ENCODE data around the gene BEST3.

BEST3 gene

GRCh38 chr12:69698769-69699540 lies at the start of gene BEST3:
Gene BEST3, minus strand, starts transcription at chr12:69699303. Its CDS starts 1,505 bp downstream, at chr12:69697798.
- no peak for DNase-seq

GRCh38 chr12:69744109-69744508 lies 45.0 kb upstream of the BEST3 start:
- no peak for DNase-seq

GRCh38 chr12:69739287-69740191 lies 40.4 kb upstream of the BEST3 start:
- DNase-seq = peak; percentile 32

- DNase-seq = peak; percentile 90
Observed at GRCh38 chr12:69738351-69739286, 39.5 kb upstream of the BEST3 start, which contains the start of gene RAB3IP. Gene RAB3IP, plus strand, starts transcription at chr12:69738860. Its CDS starts 16,549 bp downstream, at chr12:69755409.

DNA sequence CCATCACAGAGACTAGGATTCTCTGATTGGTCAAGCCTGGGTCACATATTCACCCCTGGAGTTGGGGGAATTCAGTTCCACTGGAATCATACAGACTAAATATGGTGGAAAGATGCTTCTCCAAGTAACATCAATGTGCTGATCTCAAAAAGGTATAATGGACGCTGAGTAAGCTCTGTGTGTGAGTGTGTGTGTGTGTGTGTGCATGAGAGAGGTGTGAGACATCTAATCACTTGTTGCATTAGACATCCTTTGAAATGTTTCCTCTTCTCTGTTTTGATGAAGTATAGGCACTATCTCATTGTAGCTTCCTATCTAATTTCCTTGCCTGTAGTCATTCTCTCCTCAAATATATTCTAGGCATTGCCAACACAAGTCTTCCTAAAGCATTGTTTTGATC lies 34.5 kb upstream of the BEST3 start:
- no peak for DNase-seq

GRCh38 chr12:69732088-69732487 lies 33.0 kb upstream of the BEST3 start:
- no peak for DNase-seq

GRCh38 chr12:69726922-69727321 lies 27.8 kb upstream of the BEST3 start:
- DNase-seq = no peak

- no peak for DNase-seq
Observed at GRCh38 chr12:69720750-69721149, 21.6 kb upstream of the BEST3 start.

DNA sequence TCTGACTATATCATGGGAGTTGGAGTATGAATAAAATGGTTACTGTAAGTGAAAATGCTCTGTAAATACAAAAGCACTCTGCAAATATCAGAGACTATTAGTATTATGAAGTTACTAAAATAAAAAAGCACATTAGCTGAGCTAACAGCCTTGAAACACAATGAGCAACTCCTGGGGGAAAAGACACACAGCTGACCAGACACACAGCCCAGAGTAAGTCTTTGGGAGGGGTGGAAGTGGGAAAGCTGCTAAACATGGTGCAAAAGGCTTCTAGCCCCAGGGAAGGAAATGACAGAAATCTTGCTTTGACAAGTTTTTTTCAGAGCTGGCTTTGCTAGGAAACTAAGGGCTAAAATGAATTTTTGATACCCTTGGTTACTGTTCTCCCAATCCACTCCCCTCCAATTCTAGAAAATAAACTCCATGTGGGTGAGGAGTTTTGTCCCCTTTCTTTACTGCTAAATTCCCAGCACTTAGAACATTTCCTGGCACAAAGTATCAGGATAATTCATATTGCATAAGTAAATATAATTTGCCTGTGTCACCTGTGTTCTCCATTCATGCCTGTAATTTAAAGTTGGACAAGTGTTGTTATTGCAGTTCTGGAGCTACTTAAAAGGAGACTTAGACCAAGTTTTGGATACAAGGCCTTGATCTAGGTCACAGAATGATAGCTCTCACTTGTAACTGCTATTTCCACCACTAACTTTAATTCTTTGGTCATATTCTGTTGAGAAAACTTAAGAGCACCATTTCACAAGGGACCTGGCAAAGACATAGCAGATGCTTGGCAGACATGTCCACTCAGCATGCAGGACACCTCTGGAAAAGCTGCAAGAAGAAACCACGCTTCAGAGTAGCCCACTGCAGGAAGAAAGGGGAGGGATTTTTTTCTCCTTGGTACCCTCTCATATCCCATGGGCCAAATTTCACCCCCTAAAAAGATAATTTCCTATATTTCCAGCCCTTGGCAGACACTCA lies 20.5 kb upstream of the BEST3 start:
- no peak for DNase-seq

GRCh38 chr12:69714542-69714941 lies 15.4 kb upstream of the BEST3 start:
- no peak for DNase-seq

DNA sequence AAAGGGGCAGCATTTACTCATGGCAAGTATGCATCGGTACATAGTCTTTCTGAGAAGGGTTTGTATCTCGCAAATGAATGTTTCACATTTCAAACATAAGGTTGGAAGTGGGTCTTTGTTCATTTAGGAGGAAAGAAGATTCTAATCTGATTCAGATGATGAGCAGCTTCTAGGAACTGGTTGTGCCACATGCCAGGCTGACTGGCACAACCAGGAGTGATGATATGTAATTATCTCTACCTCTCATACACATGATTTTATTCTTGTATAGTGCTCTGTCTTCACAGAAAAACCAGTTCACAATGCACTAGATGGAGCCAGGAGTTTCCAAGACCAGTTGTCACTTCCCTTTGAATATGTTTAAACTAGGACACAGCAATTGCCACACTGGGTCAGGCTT lies 13.7 kb upstream of the BEST3 start:
- no peak for DNase-seq

DNA sequence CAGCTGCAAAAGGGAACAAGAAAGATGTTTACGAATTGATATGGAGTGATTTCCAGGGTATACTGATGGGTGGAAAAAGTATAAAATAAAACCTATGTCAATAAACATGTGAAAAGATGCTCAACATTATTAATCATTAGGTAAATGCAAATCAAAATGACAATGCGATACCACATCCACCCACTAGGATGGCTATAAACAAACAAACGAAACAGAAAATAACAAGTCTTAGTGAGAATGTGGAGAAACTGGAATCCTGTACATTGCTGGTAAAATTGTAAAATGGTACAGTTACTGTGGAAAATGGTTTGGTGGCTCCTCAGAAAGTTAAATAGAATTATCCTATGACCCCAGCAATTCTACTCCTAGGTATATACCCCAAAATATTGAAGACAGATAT lies 9.5 kb upstream of the BEST3 start:
- DNase-seq = no peak

DNA sequence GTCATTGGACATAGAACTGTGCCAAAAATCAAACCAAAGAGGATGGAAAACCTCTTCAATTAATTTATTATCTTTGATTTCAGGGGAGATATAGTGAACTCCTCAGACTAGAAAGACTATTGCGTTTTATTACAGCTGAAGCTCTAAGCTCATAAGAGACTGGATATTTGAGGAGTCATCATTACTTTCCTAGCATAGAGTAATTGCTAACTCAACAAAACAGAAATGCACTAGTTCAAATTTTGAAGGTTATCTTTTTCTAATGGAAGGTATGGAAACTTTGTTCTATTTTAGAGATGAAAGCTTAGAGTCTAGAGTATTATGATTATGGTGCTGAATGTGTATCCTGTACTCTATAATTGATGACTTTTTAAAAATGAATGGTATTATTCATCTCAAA lies 5.3 kb upstream of the BEST3 start:
- DNase-seq = no peak

- DNase-seq = no peak
Observed at GRCh38 chr12:69703146-69703642, 4.1 kb upstream of the BEST3 start.

DNA sequence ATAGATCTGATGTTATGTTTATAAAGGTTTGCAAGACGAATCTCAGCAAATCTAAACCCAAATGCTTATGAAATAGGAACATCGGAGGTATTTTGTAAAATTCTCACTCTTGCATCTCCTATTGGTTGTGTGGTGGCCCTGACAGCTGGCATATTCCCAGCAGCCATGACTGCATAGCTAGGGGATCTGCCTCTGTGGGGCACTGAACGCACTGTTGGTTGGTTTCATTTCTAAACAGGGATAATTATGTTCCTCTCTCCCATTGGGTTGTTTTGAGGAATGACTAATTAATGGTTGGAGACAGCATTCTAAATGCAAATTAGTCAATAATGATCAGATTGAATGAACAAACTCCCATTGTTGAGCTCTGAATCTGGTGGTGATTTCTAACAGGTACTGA lies 2.7 kb upstream of the BEST3 start:
- no peak for DNase-seq

GRCh38 chr12:69698054-69698453 lies 1.0 kb downstream of the BEST3 start:
- DNase-seq = no peak

- DNase-seq = no peak
Observed at GRCh38 chr12:69694123-69694522, 5.0 kb downstream of the BEST3 start.

- DNase-seq = no peak
Observed at GRCh38 chr12:69689638-69690037, 9.5 kb downstream of the BEST3 start.

DNA sequence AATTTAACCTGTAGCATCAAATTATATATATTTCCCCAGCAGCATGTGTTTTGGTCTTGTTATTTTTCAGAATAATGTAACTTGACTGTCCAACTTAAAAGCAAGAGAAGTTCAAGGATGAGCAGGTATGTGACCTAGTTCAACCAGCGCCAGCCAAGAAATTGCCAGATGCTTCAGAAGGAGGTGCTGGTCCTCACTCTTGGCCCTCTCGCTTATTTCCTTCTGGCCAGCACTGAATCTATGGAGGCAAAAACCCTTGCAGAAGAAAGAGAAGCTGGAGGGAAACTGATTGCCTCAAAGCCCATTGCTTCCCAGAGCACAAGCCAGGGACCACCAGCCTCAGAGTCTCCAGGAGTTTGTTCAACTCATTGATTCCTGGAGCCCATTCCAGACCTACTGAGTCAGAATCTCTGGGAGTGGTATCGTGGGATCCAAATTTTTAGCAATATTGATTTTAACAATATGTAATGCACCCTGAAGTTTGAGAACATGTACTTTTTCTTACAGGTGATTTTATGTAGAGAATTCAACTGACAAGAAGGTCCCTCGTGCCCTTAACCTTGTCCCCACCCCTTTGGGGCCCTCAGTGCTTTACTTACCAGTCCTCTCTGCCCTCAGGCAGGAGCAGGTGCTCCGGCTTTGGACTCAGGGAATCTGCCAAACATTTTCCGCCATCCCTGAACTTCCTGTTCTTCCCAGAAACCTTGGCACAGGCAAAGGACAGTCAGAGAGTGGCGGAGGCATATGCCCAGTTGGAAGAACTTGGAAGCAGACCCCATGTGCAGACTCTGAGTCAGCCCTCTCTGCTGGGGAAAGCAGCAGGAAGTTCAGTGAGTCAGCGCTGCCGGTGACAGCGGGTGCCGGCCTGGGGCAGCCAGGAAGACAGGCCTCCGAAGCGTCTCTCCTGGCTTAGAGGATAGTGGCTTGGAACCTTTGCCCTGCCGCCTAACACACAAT lies 10.4 kb downstream of the BEST3 start:
- DNase-seq = peak; percentile 41

- DNase-seq = no peak
Observed at GRCh38 chr12:69688021-69688420, 11.1 kb downstream of the BEST3 start.
